ENCODE data around the gene MAEL. TPM values are rescaled to one million over a fixed set of nuclear protein-coding genes. Genes with fewer than 3 reads are reported as not detected.

MAEL gene
- total RNA-seq, 2 experiments from 2014 or later = 0.38 TPM; not detected in 1

DNA sequence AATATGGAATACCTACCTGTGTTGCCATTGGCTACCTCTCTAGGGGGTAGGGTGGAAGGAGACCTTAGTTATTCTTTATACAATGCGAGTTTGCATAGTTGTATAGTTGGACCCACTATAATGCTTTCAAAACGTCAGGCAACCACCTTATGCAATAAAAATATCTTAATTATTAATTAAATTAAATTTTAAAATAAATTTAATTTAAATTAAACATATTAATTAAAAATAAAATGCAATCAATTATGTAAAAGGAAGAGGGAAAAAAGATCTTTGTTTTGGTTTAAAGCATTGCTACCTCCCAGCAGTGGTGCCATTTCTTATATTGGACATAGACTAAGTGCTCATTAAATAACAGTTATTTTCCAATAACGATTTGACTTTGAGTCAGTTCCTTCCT is 78.8 kb downstream of the MAEL start:
- peaks cover 4% of the 10 kb centered on the region for H3K4me1 Mint-ChIP-seq
- H3K27me3 Mint-ChIP-seq = no peaks in the 10 kb centered on the region
- no peak for ATAC-seq
- CTCF ChIA-PET = no interaction called here
- DNase-seq = no peak
- no peak overlapping the region for H3K27ac Mint-ChIP-seq
- H3K4me3 Mint-ChIP-seq = no peak overlapping the region
- no peaks in the 10 kb centered on the region for H3K9me3 Mint-ChIP-seq (ENCODE audit: low read depth)
- H3K36me3 Mint-ChIP-seq = no peaks in the 10 kb centered on the region

DNA sequence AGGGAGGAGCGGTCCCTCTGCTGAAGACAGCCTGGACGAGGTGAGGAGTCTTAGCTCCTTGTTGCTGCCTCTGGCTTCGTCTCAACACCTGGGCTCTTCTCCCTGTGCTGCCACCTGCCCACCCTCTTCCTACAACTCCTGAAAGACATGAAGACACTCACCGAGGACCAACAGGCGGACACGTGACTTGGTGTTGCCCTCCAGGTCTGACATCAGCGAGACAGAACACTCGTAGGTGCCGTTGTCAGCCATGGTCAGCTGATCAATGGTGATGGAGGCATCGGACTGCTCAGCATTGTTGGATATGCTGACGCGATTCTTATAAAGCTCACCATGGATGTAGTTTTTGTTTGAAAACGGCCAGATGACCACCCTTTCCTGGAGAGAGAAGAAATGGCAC is 79.7 kb downstream of the MAEL start:
- ATAC-seq (no peak), DNase-seq (no peak)
- H3K36me3 Mint-ChIP-seq = no peaks in the 10 kb centered on the region
- H3K27ac Mint-ChIP-seq = no peak overlapping the region
- H3K4me1 Mint-ChIP-seq = peaks cover 4% of the 10 kb centered on the region
- no peaks in the 10 kb centered on the region for H3K9me3 Mint-ChIP-seq (ENCODE audit: low read depth)
- CTCF ChIA-PET = interaction anchor here (1.0 kb wide), 1 partner anchor 8 kb away, joined by 3 read pairs; no protein-coding TSS in a partner anchor
- H3K4me3 Mint-ChIP-seq = no peak overlapping the region
- no peaks in the 10 kb centered on the region for H3K27me3 Mint-ChIP-seq

DNA sequence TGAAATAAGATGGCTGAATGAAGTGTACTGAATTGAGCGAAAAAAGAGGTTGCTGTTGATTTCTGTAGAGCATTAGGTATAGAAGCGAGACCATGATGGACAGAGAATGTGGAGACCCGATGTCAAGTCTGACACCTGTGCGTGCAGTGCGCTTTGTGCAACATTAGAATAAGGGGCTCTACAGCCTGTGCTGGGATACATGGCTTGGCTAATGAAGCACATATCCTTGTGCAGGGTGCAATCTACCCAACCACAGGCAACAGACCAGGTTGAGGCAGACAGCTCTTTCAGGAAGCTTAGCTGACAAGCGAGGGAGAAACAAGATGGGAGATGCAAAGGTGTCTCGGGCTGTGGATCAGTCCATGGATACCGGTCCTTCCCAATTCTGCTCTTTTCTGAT is 82.2 kb downstream of the MAEL start:
- Mint-ChIP-seq H3K27ac (no peak overlapping the region), H3K27me3 (no peaks in the 10 kb centered on the region), H3K9me3 (ENCODE audit: low read depth) (no peaks in the 10 kb centered on the region), H3K4me1 (peaks cover 16% of the 10 kb centered on the region), H3K4me3 (no peak overlapping the region), H3K36me3 (no peaks in the 10 kb centered on the region)
- DNase-seq = no peak
- no peak for ATAC-seq
- CTCF ChIA-PET = no interaction called here

Other genes with a start within 250 kb of the MAEL start
- 10 to 100 TPM; 41.0 to 50.9 TPM for gene POGK, start 149.8 kb upstream of the MAEL start, total RNA-seq
- 10 to 100 TPM; 18.1 to 18.8 TPM for gene TADA1, start 113.0 kb upstream of the MAEL start, total RNA-seq
- 1 to 10 TPM; 7.4 to 7.9 TPM for gene ILDR2, start 13.7 kb upstream of the MAEL start, total RNA-seq
- under 1 TPM; 0.21 to 0.64 TPM for gene GPA33, start 101.1 kb downstream of the MAEL start, total RNA-seq
- not detected for gene STYXL2, start 104.8 kb downstream of the MAEL start, total RNA-seq
- 10 to 100 TPM; 20.7 to 24.6 TPM for gene POU2F1, start 231.6 kb downstream of the MAEL start, total RNA-seq